Liver (tissue), 3 donors: Measurements from ENCODE around the gene BHLHE23.

Experiments used
- ATF3 ChIP-seq: IDR thresholded peaks from 2 replicates; pipeline ENCODE4 v1.6.1; 2016; ENCODE audit warnings: antibody characterized with exemption
- CTCF ChIP-seq: fragments of 150-350 bp; IDR thresholded peaks from 2 replicates; pipeline ENCODE4 v1.5.1; 2017; ENCODE audit warnings: improper control_type of control experiment, low read depth, low read length; ENCODE audit not compliant: missing input control
- EGR1 ChIP-seq, 2 donors: IDR thresholded peaks; 2 replicates each; pipeline ENCODE4 v1.6.1; 2016 to 2018; ENCODE audit warnings: antibody characterized with exemption in 2 of 2, low read depth in 2 of 2
- FOXA1 ChIP-seq: IDR thresholded peaks from 2 replicates; pipeline ENCODE4 v1.6.1; 2016; ENCODE audit warnings: antibody characterized with exemption
- HNF4G ChIP-seq: IDR thresholded peaks from 2 replicates; pipeline ENCODE4 v1.6.1; 2016; ENCODE audit warnings: antibody characterized with exemption
- MAX ChIP-seq: IDR thresholded peaks from 2 replicates; pipeline ENCODE4 v1.6.1; 2016; ENCODE audit warnings: antibody characterized with exemption
- NR2F2 ChIP-seq: IDR thresholded peaks from 2 replicates; pipeline ENCODE4 v1.6.1; 2016; ENCODE audit warnings: antibody characterized with exemption
- RAD21 ChIP-seq, 2 donors: IDR thresholded peaks; 2 replicates each; pipeline ENCODE4 v1.6.1; 2016; ENCODE audit warnings: antibody characterized with exemption in 2 of 2, mild to moderate bottlenecking in 2 of 2
- REST ChIP-seq: IDR thresholded peaks from 2 replicates; pipeline ENCODE4 v1.6.1; 2016; ENCODE audit warnings: antibody characterized with exemption, mild to moderate bottlenecking
- RXRA ChIP-seq, 2 donors: IDR thresholded peaks; 2 replicates each; pipeline ENCODE4 v1.6.1; 2017 to 2018; ENCODE audit warnings: antibody characterized with exemption in 2 of 2, mild to moderate bottlenecking in 1 of 2
- SP1 ChIP-seq: IDR thresholded peaks from 2 replicates; pipeline ENCODE4 v1.6.1; 2018; ENCODE audit warnings: antibody characterized with exemption, mild to moderate bottlenecking
- TAF1 ChIP-seq: conservative IDR thresholded peaks from 2 replicates; pipeline ENCODE4 v1.6.1; 2016; ENCODE audit warnings: antibody characterized with exemption, mild to moderate bottlenecking
- YY1 ChIP-seq: IDR thresholded peaks from 2 replicates; pipeline ENCODE4 v1.6.1; 2016; ENCODE audit warnings: antibody characterized with exemption, mild to moderate bottlenecking
- ZBTB33 ChIP-seq: IDR thresholded peaks from 2 replicates; pipeline ENCODE4 v1.6.1; 2016; ENCODE audit warnings: antibody characterized with exemption
- donor health status: healthy.
- donor health status: healthy.

- TF ChIP-seq CTCF (no peak), REST (no peak), MAX (no peak), YY1 (no peak), TAF1 (no peak), ATF3 (no peak), SP1 (no peak), RAD21 (IDR thresholded peaks at IDR 0.05) (no peak), EGR1 (IDR thresholded peaks at IDR 0.05; ENCODE audit: low read depth in 2 of 2) (no peak), ZBTB33 (no peak), NR2F2 (no peak), RXRA (IDR thresholded peaks at IDR 0.05) (no peak), HNF4G (no peak), FOXA1 (no peak)
These were observed 3.2 kb downstream of the BHLHE23 start for GRCh38 chr20:63003546-63003945.
